Smooth muscle cell (in vitro differentiated cells): ENCODE results near the gene ARRDC4. TPM values are rescaled to one million over a fixed set of nuclear protein-coding genes. Genes with fewer than 3 reads are reported as not detected.

Experiments
- DNase-seq: peaks from one replicate; lab custom pipeline; 2025; ENCODE audit not compliant: unreplicated experiment; lab: John Stamatoyannopoulos, UW
- H2AFZ ChIP-seq: fragments of 200-600 bp; sonication (generic); 2 replicates; pipeline ENCODE4 v1.6.0; 2016; ENCODE audit warnings: antibody characterized with exemption, low read depth, mild to moderate bottlenecking
- H3F3A ChIP-seq: fragments of 200-600 bp; sonication (generic); 2 replicates; pipeline ENCODE4 v1.6.0; 2017; ENCODE audit warnings: antibody characterized with exemption, low read depth
- H3K27ac ChIP-seq: fragments of 200-600 bp; sonication (generic); 2 replicates; pipeline ENCODE4 v1.5.1; 2016; ENCODE audit warnings: low read depth, mild to moderate bottlenecking
- H3K27me3 ChIP-seq: fragments of 200-600 bp; sonication (generic); 2 replicates; pipeline ENCODE4 v1.6.1; 2016; ENCODE audit warnings: low read depth, mild to moderate bottlenecking
- H3K36me3 ChIP-seq: fragments of 200-600 bp; sonication (generic); 2 replicates; pipeline ENCODE4 v1.5.1; 2016; ENCODE audit warnings: low read depth
- H3K4me1 ChIP-seq: fragments of 200-600 bp; sonication (generic); 2 replicates; pipeline ENCODE4 v1.5.1; 2016; ENCODE audit warnings: low read depth
- H3K4me2 ChIP-seq: fragments of 200-600 bp; sonication (generic); 2 replicates; pipeline ENCODE4 v1.6.0; 2016; ENCODE audit warnings: mild to moderate bottlenecking
- H3K4me3 ChIP-seq: fragments of 200-600 bp; sonication (generic); 2 replicates; pipeline ENCODE4 v1.5.1; 2016; ENCODE audit warnings: mild to moderate bottlenecking
- H3K79me2 ChIP-seq: fragments of 200-600 bp; sonication (generic); 2 replicates; pipeline ENCODE4 v1.6.0; 2016; ENCODE audit warnings: low read depth, mild to moderate bottlenecking
- H3K9ac ChIP-seq: fragments of 200-600 bp; sonication (generic); 2 replicates; pipeline ENCODE4 v1.6.0; 2016; ENCODE audit warnings: low read depth
- H3K9me3 ChIP-seq: fragments of 200-600 bp; sonication (generic); replicated peaks from 2 replicates; pipeline ENCODE4 v1.5.1; 2016; ENCODE audit warnings: low read depth
- H4K20me1 ChIP-seq: fragments of 200-600 bp; sonication (generic); 2 replicates; pipeline ENCODE4 v1.6.0; 2016; ENCODE audit warnings: low read depth
- CTCF ChIP-seq: fragments of 200-600 bp; sonication (generic); IDR thresholded peaks from 2 replicates; pipeline ENCODE4 v1.5.1; 2017; ENCODE audit warnings: borderline replicate concordance, mild to moderate bottlenecking, antibody characterized with exemption; ENCODE audit not compliant: insufficient read depth, poor library complexity, severe bottlenecking
- WGBS: methylation state at CpG from one replicate; pipeline ENCODE4 v1.1.7; 2016; ENCODE audit warnings: low lambda C conversion rate; 5-methylcytosine and 5-hydroxymethylcytosine counted together
- polyA plus RNA-seq: library from polyadenylated mRNA; unstranded; fragments of >200 nt; fragmentation: Nextera tagmentation; extraction: Ambion mirVana; gene quantifications from 2 replicates; pipeline ENCODE4 v1.2.1, GENCODE V29; 2016
- total RNA-seq: library from RNA; depleted of rRNA; stranded (reverse); fragments of >200 nt; gene quantifications from 2 replicates; pipeline ENCODE4 v1.2.3, GENCODE V29; 2014

Gene ARRDC4
- total and polyA plus RNA-seq, 2 experiments from 2014 or later, result 26.9 to 114 TPM

- TF ChIP-seq CTCF, result no peak
- H3K79me2 ChIP-seq, result peaks cover 20% of the 10 kb centered on the region
- H3K4me1 ChIP-seq, result no peaks in the 10 kb centered on the region
- no peak overlapping the region for H3K9ac ChIP-seq
- no peak overlapping the region for H3K4me2 ChIP-seq
- H2AFZ ChIP-seq, result no peak overlapping the region
- WGBS, result 97% methylated on average over 2 of the region's 2 CpGs
- H3K27me3 ChIP-seq, result no peaks in the 10 kb centered on the region
- no peak overlapping the region for H3K27ac ChIP-seq
- peaks cover 39% of the 10 kb centered on the region for H3K36me3 ChIP-seq
- no peaks in the 10 kb centered on the region for H3K9me3 ChIP-seq
- H3K4me3 ChIP-seq, result no peak overlapping the region
- H3F3A ChIP-seq, result no peaks in the 10 kb centered on the region
- peaks cover 79% of the 10 kb centered on the region for H4K20me1 ChIP-seq
- DNase-seq, result no peak
These were observed 7.4 kb downstream of the ARRDC4 start for GRCh38 chr15:97967881-97968280.

DNA sequence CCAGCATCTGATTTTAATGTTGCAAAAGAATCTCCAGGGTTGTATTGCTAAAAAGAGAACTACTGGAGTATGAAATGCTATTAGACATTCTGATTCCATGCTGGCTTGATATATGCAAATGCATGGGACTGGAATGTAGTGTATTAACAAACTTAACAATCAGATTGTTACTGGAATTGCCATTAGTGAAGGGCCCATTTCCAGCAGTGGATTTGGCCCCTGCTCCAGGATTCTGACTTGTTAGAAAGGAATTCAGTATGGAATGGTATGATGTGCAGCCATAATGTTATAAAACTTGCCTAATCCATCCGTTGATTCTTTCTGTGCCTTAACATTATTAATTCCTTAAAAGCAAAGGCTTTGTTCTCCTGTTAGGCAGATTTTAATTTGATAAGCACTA, 7.9 kb downstream of the ARRDC4 start:
- H3K4me1 ChIP-seq, result no peaks in the 10 kb centered on the region
- no peak overlapping the region for H3K4me2 ChIP-seq
- WGBS, result 68% methylated on average over 1 of the region's 1 CpG
- no peak for DNase-seq
- H3K9me3 ChIP-seq, result no peaks in the 10 kb centered on the region
- H3K9ac ChIP-seq, result no peak overlapping the region
- H3K4me3 ChIP-seq, result no peak overlapping the region
- peaks cover 42% of the 10 kb centered on the region for H3K36me3 ChIP-seq
- peaks cover 74% of the 10 kb centered on the region for H4K20me1 ChIP-seq
- no peak overlapping the region for H3K27ac ChIP-seq
- H3K27me3 ChIP-seq, result no peaks in the 10 kb centered on the region
- H3F3A ChIP-seq, result no peaks in the 10 kb centered on the region
- H2AFZ ChIP-seq, result no peak overlapping the region
- TF ChIP-seq CTCF, result no peak
- H3K79me2 ChIP-seq, result peaks cover 17% of the 10 kb centered on the region

DNA sequence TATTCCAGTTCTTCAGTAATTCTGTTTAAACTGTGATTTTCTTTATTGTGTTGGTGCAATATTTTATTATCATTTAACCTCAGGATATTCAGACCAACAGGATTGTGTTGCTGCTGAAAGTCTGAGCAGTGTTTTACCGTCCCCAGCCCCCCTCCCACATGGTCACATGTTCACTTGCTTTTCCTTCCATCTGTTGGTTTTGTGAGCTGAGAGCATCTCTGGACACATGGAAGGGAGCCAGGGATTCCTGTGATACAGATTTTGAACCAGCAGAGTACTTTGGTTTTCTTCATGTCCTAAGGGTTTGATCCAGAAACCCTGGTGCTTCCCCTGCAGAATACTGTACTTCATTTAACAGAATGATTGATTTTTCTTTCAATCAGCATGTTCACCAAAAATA, 11.9 kb downstream of the ARRDC4 start:
- WGBS, result 85% methylated on average over 1 of the region's 1 CpG
- Histone ChIP-seq H4K20me1 (peaks cover 34% of the 10 kb centered on the region), H2AFZ (no peak overlapping the region), H3K9ac (no peak overlapping the region), H3K4me1 (no peaks in the 10 kb centered on the region), H3K4me2 (no peak overlapping the region), H3K36me3 (peaks cover 43% of the 10 kb centered on the region), H3F3A (peaks cover 7% of the 10 kb centered on the region), H3K4me3 (no peak overlapping the region), H3K79me2 (no peaks in the 10 kb centered on the region), H3K27me3 (no peaks in the 10 kb centered on the region), H3K9me3 (no peaks in the 10 kb centered on the region), H3K27ac (no peak overlapping the region)
- no peak for DNase-seq
- no peak for TF ChIP-seq CTCF

GRCh38 chr15:97976129-97976528, 15.6 kb downstream of the ARRDC4 start:
- H2AFZ ChIP-seq, result no peak overlapping the region
- no peak overlapping the region for H3K9ac ChIP-seq
- H3K4me1 ChIP-seq, result no peaks in the 10 kb centered on the region
- H3K27me3 ChIP-seq, result no peaks in the 10 kb centered on the region
- no peak for TF ChIP-seq CTCF
- no peaks in the 10 kb centered on the region for H3K9me3 ChIP-seq
- H3F3A ChIP-seq, result peaks cover 7% of the 10 kb centered on the region
- peaks cover 19% of the 10 kb centered on the region for H3K36me3 ChIP-seq
- no peak overlapping the region for H3K4me3 ChIP-seq
- no peaks in the 10 kb centered on the region for H3K79me2 ChIP-seq
- no peak overlapping the region for H3K27ac ChIP-seq
- H4K20me1 ChIP-seq, result peaks cover 9% of the 10 kb centered on the region
- DNase-seq, result no peak
- no peak overlapping the region for H3K4me2 ChIP-seq
- 87% methylated on average over 8 of the region's 8 CpGs for WGBS
